HepG2 (cell line): ENCODE measurements around the gene ITIH3. TPM values are rescaled to one million over a fixed set of nuclear protein-coding genes. Genes with fewer than 3 reads are reported as not detected.

Experiments used
- CENPT ChIP-seq: sonication (generic); formaldehyde crosslinking; IDR thresholded peaks from 2 replicates; pipeline ENCODE4 v1.8.0; 2022; ENCODE audit warnings: low read depth, mild to moderate bottlenecking, moderate library complexity, missing genetic modification reagents
- DMAP1 ChIP-seq: IDR thresholded peaks from 2 replicates; pipeline ENCODE4 v1.6.1; 2016
- ELK4 ChIP-seq: sonication (generic); formaldehyde crosslinking; IDR thresholded peaks from 2 replicates; pipeline ENCODE4 v1.9.0; 2021; ENCODE audit warnings: missing genetic modification reagents, borderline replicate concordance
- FOXK1 ChIP-seq: sonication (generic); formaldehyde crosslinking; IDR thresholded peaks from 2 replicates; pipeline ENCODE4 v1.4.0; 2020; ENCODE audit warnings: low read depth, missing genetic modification reagents, borderline replicate concordance
- GRHL1 ChIP-seq: sonication (generic); formaldehyde crosslinking; conservative IDR thresholded peaks from 2 replicates; pipeline ENCODE4 v1.8.0; 2022; ENCODE audit warnings: missing genetic modification reagents
- POLR2A ChIP-seq, 2 experiments: IDR thresholded peaks; 2 replicates each; pipeline ENCODE4 v1.6.1; 2011; ENCODE audit warnings: low read depth in 2 of 2, low read length in 2 of 2, mild to moderate bottlenecking in 1 of 2, moderate library complexity in 1 of 2; ENCODE audit not compliant: insufficient read depth in 1 of 2
- TERF1 ChIP-seq: sonication (generic); formaldehyde crosslinking; IDR thresholded peaks from 2 replicates; pipeline ENCODE4 v1.8.0; 2022; ENCODE audit warnings: mild to moderate bottlenecking, missing genetic modification reagents, moderate library complexity
- ZBTB40 ChIP-seq, 2 experiments: fragments of 450-650 bp in 1 of 2; sonication (generic) in 1 of 2; formaldehyde crosslinking in 1 of 2; IDR thresholded peaks; 2 replicates each; pipeline versions ENCODE4 v1.6.1 to v1.8.0; 2016 to 2022; ENCODE audit warnings: antibody characterized with exemption in 1 of 2, mild to moderate bottlenecking in 1 of 2, missing genetic modification reagents in 1 of 2
- ZNF101 ChIP-seq: sonication (generic); formaldehyde crosslinking; IDR thresholded peaks from 2 replicates; pipeline ENCODE4 v1.4.0; 2020; ENCODE audit warnings: mild to moderate bottlenecking, low read depth, missing genetic modification reagents, borderline replicate concordance
- ZNF205 ChIP-seq: IDR thresholded peaks from 2 replicates; pipeline ENCODE4 v1.6.1; 2018; ENCODE audit warnings: missing biosample characterization, missing genetic modification reagents
- ZNF251 ChIP-seq: sonication (generic); formaldehyde crosslinking; IDR thresholded peaks from 2 replicates; pipeline ENCODE4 v1.9.0; 2021; ENCODE audit warnings: mild to moderate bottlenecking, missing genetic modification reagents
- ZNF275 ChIP-seq: sonication (generic); formaldehyde crosslinking; IDR thresholded peaks from 2 replicates; pipeline ENCODE4 v1.8.0; 2022; ENCODE audit warnings: missing genetic modification reagents, mild to moderate bottlenecking, inconsistent platforms, borderline replicate concordance
- ZNF570 ChIP-seq: sonication (generic); formaldehyde crosslinking; IDR thresholded peaks from 2 replicates; pipeline ENCODE4 v1.4.0; 2020; ENCODE audit warnings: mild to moderate bottlenecking, missing genetic modification reagents, borderline replicate concordance
- ZSCAN20 ChIP-seq: sonication (generic); formaldehyde crosslinking; IDR thresholded peaks from 2 replicates; pipeline ENCODE4 v1.4.0; 2020; ENCODE audit warnings: missing genetic modification reagents, mild to moderate bottlenecking, borderline replicate concordance
- polyA plus RNA-seq, 8 experiments: library from polyadenylated mRNA; depleted of rRNA in 3 of 8; stranded (reverse) in 7 of 8; unstranded in 1 of 8; fragments of >200 nt; fragmentation: Illumina TruSeq in 4 of 8; extraction: Trizol in 4 of 8; gene quantifications; 2 replicates each; pipeline versions ENCODE4 v1.2.1 to v1.2.3, GENCODE V29; 2011 to 2016; ENCODE audit warnings: low read depth in 4 of 8, missing spikeins in 1 of 8, mixed read lengths in 1 of 8; ENCODE audit not compliant: insufficient read depth in 1 of 8
- total RNA-seq, 5 experiments: library from RNA; depleted of rRNA; stranded (reverse); fragments of >200 nt; fragmentation: Illumina TruSeq; extraction: Trizol; gene quantifications; 2 replicates each; pipeline ENCODE4 v1.2.3, GENCODE V29; 2016; ENCODE audit warnings: low read depth in 1 of 5

Gene ITIH3
- total and polyA plus RNA-seq, 2 of the 13 experiments (the other 11 are each of a cell fraction or from before 2014, with no cell fraction given) = 105 to 632 TPM

- no peak for TF ChIP-seq ZBTB40 (IDR thresholded peaks at IDR 0.05)
- TF ChIP-seq ZBTB40 (CRISPR knock-in tag; IDR thresholded peaks at IDR 0.05) = no peak
- no peak for TF ChIP-seq ZSCAN20 (CRISPR knock-in tag)
- no peak for TF ChIP-seq ZNF101 (CRISPR knock-in tag)
- TF ChIP-seq CENPT (CRISPR knock-in tag) = no peak
- 0 out of 2 replicates have a peak, but pooled peaks have one; percentile 56 for TF ChIP-seq ZNF275 (CRISPR knock-in tag)
- TF ChIP-seq DMAP1 = 0 out of 2 replicates have a peak, but pooled peaks have one; percentile 46
- TF ChIP-seq TERF1 (CRISPR knock-in tag) = no peak
- TF ChIP-seq ZNF251 (CRISPR knock-in tag) = no peak
- peak; percentile 91 for TF ChIP-seq FOXK1 (CRISPR knock-in tag)
- TF ChIP-seq ZNF205 (CRISPR knock-in tag) = peak; percentile 73
- no peak for TF ChIP-seq ELK4 (CRISPR knock-in tag)
- no peak; a peak in 1 of 4 replicates for TF ChIP-seq POLR2A (IDR thresholded peaks at IDR 0.05; ENCODE audit: insufficient read depth in 1 of 2, low read depth in 2 of 2, low read length in 2 of 2)
- no peak for TF ChIP-seq ZNF570
- no peak for TF ChIP-seq GRHL1 (CRISPR knock-in tag)
Observed at GRCh38 chr3:52795298-52795900, 803 bp downstream of the ITIH3 start (continued).
